PC-3 (cell line): Measurements from ENCODE around the gene ANP32E. TPM values are rescaled to one million over a fixed set of nuclear protein-coding genes. Genes with fewer than 3 reads are reported as not detected.

ENCODE experiments used
- ATAC-seq: fragments of 200-7000 bp; cut with Tn5 transposase; 2 replicates; pipeline ENCODE4 v1.9.1; 2020; ENCODE audit warnings: mild to moderate bottlenecking, moderate library complexity
- BruUV-seq: library from RNA; stranded (reverse); fragments of 400-500 nt; replicated peaks from 2 replicates; lab custom pipeline; 2021; lab: Mats Ljungman, UMichigan
- CTCF ChIA-PET: fragments of 300-600 bp; sonication (Branson Sonifier 250); formaldehyde crosslinking; loops from one replicate; lab custom pipeline; 2022; ENCODE audit warnings: antibody characterized with exemption; lab: Charles Lee
- POLR2A ChIA-PET: fragments of 300-600 bp; sonication (Branson Sonifier 250); formaldehyde crosslinking; loops from one replicate; lab custom pipeline; 2022; ENCODE audit warnings: antibody characterized with exemption; ENCODE audit not compliant: unreplicated experiment; lab: Charles Lee
- DNase-seq: peaks from one replicate; pipeline ENCODE4 v3.0.0-alpha.2; 2015
- H2AFZ ChIP-seq: fragments of 300-600 bp; sonication (generic); 2 replicates; pipeline ENCODE4 v1.6.0; 2016; ENCODE audit warnings: antibody characterized with exemption, low read length
- H3F3A ChIP-seq: fragments of 300-600 bp; sonication (generic); one replicate; pipeline ENCODE4 v1.6.0; 2017; ENCODE audit warnings: antibody characterized with exemption, low read length, control low read depth, mild to moderate bottlenecking; ENCODE audit not compliant: unreplicated experiment
- H3K27ac ChIP-seq: fragments of 300-600 bp; sonication (generic); 2 replicates; pipeline ENCODE4 v1.5.1; 2016; ENCODE audit warnings: mild to moderate bottlenecking, low read length
- H3K27me3 ChIP-seq: fragments of 300-600 bp; sonication (generic); 2 replicates; pipeline ENCODE4 v1.6.1; 2016; ENCODE audit warnings: low read length, mixed read lengths
- H3K36me3 ChIP-seq: fragments of 300-600 bp; sonication (generic); 2 replicates; pipeline ENCODE4 v1.6.1; 2016; ENCODE audit warnings: low read depth, mixed run types, low read length, mixed read lengths
- H3K4me1 ChIP-seq: fragments of 300-600 bp; sonication (generic); 2 replicates; pipeline ENCODE4 v1.5.1; 2016; ENCODE audit warnings: low read length; ENCODE audit not compliant: insufficient read depth
- H3K4me2 ChIP-seq: fragments of 300-600 bp; sonication (generic); 2 replicates; pipeline ENCODE4 v1.6.0; 2016; ENCODE audit warnings: low read length
- H3K4me3 ChIP-seq: fragments of 300-600 bp; sonication (generic); 2 replicates; pipeline ENCODE4 v1.5.1; 2016; ENCODE audit warnings: mild to moderate bottlenecking, low read length, mixed read lengths
- H3K79me2 ChIP-seq: fragments of 300-600 bp; sonication (generic); 2 replicates; pipeline ENCODE4 v1.6.1; 2017; ENCODE audit warnings: low read length, mixed read lengths
- H3K9ac ChIP-seq: fragments of 300-600 bp; sonication (generic); 2 replicates; pipeline ENCODE4 v1.6.0; 2016; ENCODE audit warnings: mild to moderate bottlenecking, low read length
- H3K9me2 ChIP-seq: fragments of 300-600 bp; sonication (generic); replicated peaks from 2 replicates; pipeline ENCODE4 v1.6.1; 2016; ENCODE audit warnings: mixed run types, low read length, mixed read lengths
- H3K9me3 ChIP-seq: fragments of 300-600 bp; sonication (generic); 2 replicates; pipeline ENCODE4 v1.6.1; 2016; ENCODE audit warnings: low read length, mixed read lengths
- H4K20me1 ChIP-seq: fragments of 300-600 bp; sonication (generic); 2 replicates; pipeline ENCODE4 v1.6.1; 2016; ENCODE audit warnings: low read length, mixed read lengths
- EZH2 ChIP-seq: fragments of 300-600 bp; sonication (generic); IDR thresholded peaks from one replicate; pipeline ENCODE4 v1.6.1; 2017; ENCODE audit warnings: antibody characterized with exemption, mild to moderate bottlenecking, low read length; ENCODE audit not compliant: unreplicated experiment
- EZH2phosphoT487 ChIP-seq: fragments of 300-600 bp; sonication (generic); IDR thresholded peaks from 2 replicates; pipeline ENCODE4 v1.6.1; 2018; ENCODE audit warnings: mild to moderate bottlenecking, antibody characterized with exemption, low read length, borderline replicate concordance
- intact Hi-C: fragments of 100-400 bp; cut with micrococcal nuclease; formaldehyde crosslinking; loops from 2 replicates; pipeline ENCODE4 v1.9.0; 2023
- total RNA-seq: library from RNA; depleted of rRNA; stranded (reverse); fragments of >200 nt; gene quantifications from 2 replicates; pipeline ENCODE4 v1.2.3, GENCODE V29; 2014
- TF ChIP-seq, protein P1 (sequence below): fragments of 300-600 bp; sonication (generic); conservative IDR thresholded peaks from 2 replicates; pipeline ENCODE4 v1.5.1; 2017; ENCODE audit warnings: antibody characterized with exemption, low read depth, mild to moderate bottlenecking, low read length

The ANP32E gene
- total RNA-seq, 1 experiment from 2014 or later, result 42.0 TPM

GRCh38 chr1:150213170-150214098 is 22.5 kb downstream of the ANP32E start:
- Histone ChIP-seq H3K9me2 (no peaks in the 10 kb centered on the region), H3K4me1 (no peaks in the 10 kb centered on the region), H3F3A (no peaks in the 10 kb centered on the region), H2AFZ (peak overlapping the region; percentile 45; the same call in 1 of the 2 replicates), H3K9me3 (no peaks in the 10 kb centered on the region), H3K27me3 (no peaks in the 10 kb centered on the region), H4K20me1 (no peaks in the 10 kb centered on the region), H3K79me2 (no peaks in the 10 kb centered on the region), H3K4me2 (peak overlapping the region; percentile 20; the same call in 1 of the 2 replicates), H3K4me3 (no peak overlapping the region), H3K27ac (no peak overlapping the region), H3K36me3 (no peaks in the 10 kb centered on the region), H3K9ac (no peak overlapping the region)
- intact Hi-C loops, result no loop called here
- no peak for TF ChIP-seq EZH2phosphoT487
- TF ChIP-seq, protein P1, sequence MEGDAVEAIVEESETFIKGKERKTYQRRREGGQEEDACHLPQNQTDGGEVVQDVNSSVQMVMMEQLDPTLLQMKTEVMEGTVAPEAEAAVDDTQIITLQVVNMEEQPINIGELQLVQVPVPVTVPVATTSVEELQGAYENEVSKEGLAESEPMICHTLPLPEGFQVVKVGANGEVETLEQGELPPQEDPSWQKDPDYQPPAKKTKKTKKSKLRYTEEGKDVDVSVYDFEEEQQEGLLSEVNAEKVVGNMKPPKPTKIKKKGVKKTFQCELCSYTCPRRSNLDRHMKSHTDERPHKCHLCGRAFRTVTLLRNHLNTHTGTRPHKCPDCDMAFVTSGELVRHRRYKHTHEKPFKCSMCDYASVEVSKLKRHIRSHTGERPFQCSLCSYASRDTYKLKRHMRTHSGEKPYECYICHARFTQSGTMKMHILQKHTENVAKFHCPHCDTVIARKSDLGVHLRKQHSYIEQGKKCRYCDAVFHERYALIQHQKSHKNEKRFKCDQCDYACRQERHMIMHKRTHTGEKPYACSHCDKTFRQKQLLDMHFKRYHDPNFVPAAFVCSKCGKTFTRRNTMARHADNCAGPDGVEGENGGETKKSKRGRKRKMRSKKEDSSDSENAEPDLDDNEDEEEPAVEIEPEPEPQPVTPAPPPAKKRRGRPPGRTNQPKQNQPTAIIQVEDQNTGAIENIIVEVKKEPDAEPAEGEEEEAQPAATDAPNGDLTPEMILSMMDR, result no peak
- no peak for TF ChIP-seq EZH2
- ChIA-PET CTCF (no interaction called here), POLR2A (no interaction called here)
- no TSS peak for BruUV-seq
- ATAC-seq, result no peak
- DNase-seq, result peak; percentile 45

- no peaks in the 10 kb centered on the region for H3K4me1 ChIP-seq
- no peak overlapping the region for H3K9ac ChIP-seq
- no peaks in the 10 kb centered on the region for H3K36me3 ChIP-seq
- H3K4me3 ChIP-seq, result no peak overlapping the region
- H3K4me2 ChIP-seq, result no peak overlapping the region
- POLR2A ChIA-PET, result no interaction called here
- ATAC-seq, result no peak
- H4K20me1 ChIP-seq, result no peaks in the 10 kb centered on the region
- H3F3A ChIP-seq, result no peaks in the 10 kb centered on the region
- no peak for TF ChIP-seq EZH2phosphoT487
- TF ChIP-seq EZH2, result no peak
- TF ChIP-seq, protein P1, result no peak
- no peak for DNase-seq
- no peaks in the 10 kb centered on the region for H3K9me3 ChIP-seq
- H3K27ac ChIP-seq, result no peak overlapping the region
- no peaks in the 10 kb centered on the region for H3K27me3 ChIP-seq
- H3K79me2 ChIP-seq, result no peaks in the 10 kb centered on the region
- H3K9me2 ChIP-seq, result no peaks in the 10 kb centered on the region
- no peak overlapping the region for H2AFZ ChIP-seq
- intact Hi-C loops, result no loop called here
- CTCF ChIA-PET, result no interaction called here
- no TSS peak for BruUV-seq
Observed at GRCh38 chr1:150212070-150212469, 23.8 kb downstream of the ANP32E start.

- no peak overlapping the region for H3K4me3 ChIP-seq
- intact Hi-C loops, result no loop called here
- no peak overlapping the region for H3K9ac ChIP-seq
- TF ChIP-seq EZH2phosphoT487 (no peak), EZH2 (no peak)
- TF ChIP-seq, protein P1, result no peak
- H3K27me3 ChIP-seq, result no peaks in the 10 kb centered on the region
- H3K9me2 ChIP-seq, result no peaks in the 10 kb centered on the region
- H3F3A ChIP-seq, result no peaks in the 10 kb centered on the region
- CTCF ChIA-PET, result no interaction called here
- H3K79me2 ChIP-seq, result no peaks in the 10 kb centered on the region
- no peak overlapping the region for H2AFZ ChIP-seq
- no peak overlapping the region for H3K4me2 ChIP-seq
- no TSS peak for BruUV-seq
- ATAC-seq, result no peak
- H4K20me1 ChIP-seq, result no peaks in the 10 kb centered on the region
- H3K36me3 ChIP-seq, result no peaks in the 10 kb centered on the region
- DNase-seq, result no peak
- H3K4me1 ChIP-seq, result no peaks in the 10 kb centered on the region
- H3K9me3 ChIP-seq, result no peaks in the 10 kb centered on the region
- no peak overlapping the region for H3K27ac ChIP-seq
- POLR2A ChIA-PET, result no interaction called here
Observed at GRCh38 chr1:150210706-150211105, 25.2 kb downstream of the ANP32E start.
